Choroid plexus epithelial cell (primary cell): ENCODE results near the gene HAUS1.

Source experiments
- DNase-seq: peaks from one replicate; pipeline ENCODE4 v3.0.0-alpha.2; 2010; ENCODE audit warnings: low read depth
- H3K4me3 ChIP-seq: 2 replicates; pipeline ENCODE4 v1.5.1; 2011; ENCODE audit warnings: low read depth, mild to moderate bottlenecking, control low read depth, low read length, moderate library complexity
- TF ChIP-seq, protein P1 (sequence below): conservative IDR thresholded peaks from 2 replicates; pipeline ENCODE4 v1.5.1; 2011; ENCODE audit warnings: low read depth, mild to moderate bottlenecking, control low read depth, inconsistent platforms, low read length, moderate library complexity

Gene HAUS1

DNA sequence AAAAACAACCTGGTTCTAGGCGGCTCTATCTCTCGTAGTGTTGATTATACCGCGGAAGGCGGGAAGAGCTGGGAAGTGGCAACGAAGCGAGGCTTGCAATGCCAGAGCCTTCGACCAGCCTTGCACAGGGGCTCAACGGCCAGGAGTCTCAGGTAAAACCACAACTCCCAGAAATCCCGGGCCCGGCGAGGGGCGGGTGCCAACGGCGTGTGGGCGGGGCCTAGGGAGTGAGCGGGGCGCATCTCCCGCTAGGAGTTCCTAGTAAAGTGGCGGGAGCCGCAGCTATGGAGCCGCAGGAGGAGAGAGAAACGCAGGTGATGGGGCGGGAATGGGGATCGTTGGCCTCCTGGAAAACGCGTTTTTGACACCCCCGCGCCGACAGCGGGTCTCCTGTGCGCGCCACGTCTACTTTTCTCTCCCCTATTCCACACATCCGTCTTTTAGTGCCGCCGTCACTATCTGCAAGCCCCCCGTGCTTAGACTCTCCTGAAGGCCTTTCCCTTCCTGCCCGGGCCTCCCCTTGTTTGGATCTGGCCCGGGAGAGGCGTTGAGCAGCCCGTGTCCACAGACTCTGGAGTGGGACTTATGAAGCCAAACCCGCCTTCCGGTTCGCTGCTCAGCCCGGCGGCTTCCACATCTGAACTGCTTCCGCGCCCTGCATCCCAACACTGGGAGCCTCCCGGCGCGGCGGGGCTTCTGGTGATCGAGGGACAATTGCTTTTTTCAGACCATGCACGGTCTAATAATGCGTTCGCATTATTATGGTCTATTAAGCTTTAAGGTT is at the start of gene HAUS1:
Gene HAUS1, plus strand, starts transcription at position 258 of the 784 bp plus-strand sequence. Its CDS starts 27 bp downstream, at position 285.
- TF ChIP-seq, protein P1, sequence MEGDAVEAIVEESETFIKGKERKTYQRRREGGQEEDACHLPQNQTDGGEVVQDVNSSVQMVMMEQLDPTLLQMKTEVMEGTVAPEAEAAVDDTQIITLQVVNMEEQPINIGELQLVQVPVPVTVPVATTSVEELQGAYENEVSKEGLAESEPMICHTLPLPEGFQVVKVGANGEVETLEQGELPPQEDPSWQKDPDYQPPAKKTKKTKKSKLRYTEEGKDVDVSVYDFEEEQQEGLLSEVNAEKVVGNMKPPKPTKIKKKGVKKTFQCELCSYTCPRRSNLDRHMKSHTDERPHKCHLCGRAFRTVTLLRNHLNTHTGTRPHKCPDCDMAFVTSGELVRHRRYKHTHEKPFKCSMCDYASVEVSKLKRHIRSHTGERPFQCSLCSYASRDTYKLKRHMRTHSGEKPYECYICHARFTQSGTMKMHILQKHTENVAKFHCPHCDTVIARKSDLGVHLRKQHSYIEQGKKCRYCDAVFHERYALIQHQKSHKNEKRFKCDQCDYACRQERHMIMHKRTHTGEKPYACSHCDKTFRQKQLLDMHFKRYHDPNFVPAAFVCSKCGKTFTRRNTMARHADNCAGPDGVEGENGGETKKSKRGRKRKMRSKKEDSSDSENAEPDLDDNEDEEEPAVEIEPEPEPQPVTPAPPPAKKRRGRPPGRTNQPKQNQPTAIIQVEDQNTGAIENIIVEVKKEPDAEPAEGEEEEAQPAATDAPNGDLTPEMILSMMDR = no peak
- peak; percentile 78 for DNase-seq

GRCh38 chr18:46054956-46055837 is 49.0 kb upstream of the HAUS1 start:
- DNase-seq = no peak

More for the DNA sequence above, at the start of gene HAUS1:
- H3K4me3 ChIP-seq = peak within 1 kb of the TSS; percentile 95

GRCh38 chr18:46055838-46056230 is 48.4 kb upstream of the HAUS1 start:
- DNase-seq = no peak
- H3K4me3 ChIP-seq = no peak overlapping the region
- TF ChIP-seq, protein P1 = no peak

More at GRCh38 chr18:46054956-46055837, 49.0 kb upstream of the HAUS1 start:
- no peak overlapping the region for H3K4me3 ChIP-seq
- TF ChIP-seq, protein P1 = no peak

DNA sequence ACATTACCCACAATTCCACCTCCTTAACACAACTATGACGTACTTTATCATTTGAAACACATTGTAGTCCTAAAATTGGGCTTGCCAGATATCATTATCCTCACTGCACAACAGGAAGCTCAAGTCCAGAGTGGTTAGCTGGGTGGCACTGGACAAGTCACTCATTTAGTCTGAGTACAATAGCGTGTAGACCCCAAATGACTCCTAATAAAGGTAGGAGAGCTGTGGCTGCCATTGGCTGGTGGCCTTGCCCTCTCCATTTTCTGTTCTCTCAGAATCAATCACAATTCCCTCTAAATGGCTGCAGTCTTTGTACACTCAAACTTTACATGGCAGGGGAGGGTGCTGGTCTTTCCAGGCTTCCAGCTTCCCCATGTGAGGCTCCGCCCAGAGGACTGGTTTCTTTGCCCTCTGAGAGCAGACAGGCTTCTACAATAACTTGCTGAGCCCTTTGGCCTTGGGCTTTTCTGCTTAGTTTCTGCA is 43.8 kb upstream of the HAUS1 start:
- H3K4me3 ChIP-seq = no peak overlapping the region
- TF ChIP-seq, protein P1 = no peak
- DNase-seq = no peak

- DNase-seq = no peak
- H3K4me3 ChIP-seq = no peak overlapping the region
- TF ChIP-seq, protein P1 = no peak
These were observed 42.8 kb upstream of the HAUS1 start for GRCh38 chr18:46061387-46061786.

DNA sequence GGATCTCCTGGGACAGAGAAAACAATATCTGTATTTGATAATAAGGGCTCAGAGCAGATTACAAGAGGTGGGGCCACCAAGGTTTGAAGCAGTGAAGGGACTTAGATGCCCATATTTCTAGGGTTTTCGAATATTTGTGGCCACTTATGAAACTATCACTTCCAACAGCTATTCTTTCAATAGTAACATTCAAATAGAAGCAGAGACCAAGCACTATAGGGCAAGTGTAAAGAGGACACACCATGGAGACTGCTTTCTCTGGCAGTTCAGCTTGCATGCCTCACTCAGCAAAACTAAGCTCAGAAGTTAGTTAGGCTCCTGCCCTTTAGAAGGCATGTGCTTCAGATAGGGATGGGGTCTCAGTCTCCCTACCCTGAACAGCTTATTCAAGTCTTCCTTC is 42.4 kb upstream of the HAUS1 start:
- TF ChIP-seq, protein P1 = no peak
- no peak for DNase-seq

More for the DNA sequence above, 42.4 kb upstream of the HAUS1 start:
- H3K4me3 ChIP-seq = no peak overlapping the region
